Measurements from ENCODE around the gene DCHS1. TPM values are rescaled to one million over a fixed set of nuclear protein-coding genes. Genes with fewer than 3 reads are reported as not detected.

The DCHS1 gene
- total and polyA plus RNA-seq, 2 of the 13 experiments (the other 11 are each of a cell fraction or from before 2014, with no cell fraction given) = under 0.01 to 0.03 TPM

DNA sequence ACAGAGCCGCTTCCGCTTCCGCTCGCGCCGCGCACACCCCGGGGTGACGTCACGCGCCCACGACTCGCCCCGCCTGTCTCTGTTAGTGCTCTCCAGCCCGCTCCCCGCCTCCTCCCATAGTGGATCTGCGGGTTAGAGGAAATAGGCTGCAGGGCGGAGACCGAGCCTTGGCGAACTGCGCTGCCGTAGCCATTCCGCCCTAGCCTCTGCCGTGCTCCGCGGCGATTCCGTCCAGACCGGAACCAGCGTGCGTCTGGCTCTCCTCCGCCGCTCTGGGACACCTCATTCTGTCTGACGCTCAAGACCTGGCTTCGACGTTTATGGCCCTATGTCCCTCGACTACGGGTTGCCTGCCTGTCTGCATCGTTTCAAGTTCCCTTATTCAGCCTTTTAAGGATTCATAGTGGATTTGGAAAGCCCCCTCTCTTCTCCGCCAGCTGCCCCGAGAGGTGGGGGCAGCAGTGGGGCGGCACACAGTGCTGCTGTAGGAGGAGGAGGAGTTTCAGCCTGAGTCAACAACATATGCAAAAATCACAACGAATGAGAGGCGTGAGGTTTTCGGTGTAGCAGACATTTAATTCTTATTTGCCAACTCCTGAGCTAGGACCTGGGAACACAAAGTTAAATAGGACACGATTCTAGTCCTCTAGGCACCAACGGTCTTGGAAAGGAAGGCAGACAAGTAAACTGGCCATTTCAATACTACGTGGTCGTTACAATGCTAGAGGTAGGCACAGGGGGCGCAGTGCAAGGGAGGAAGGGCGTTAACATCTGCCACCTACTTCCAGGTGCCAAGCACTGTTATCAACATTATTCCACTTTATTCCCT is 43.2 kb downstream of the DCHS1 start, which contains the start of gene TAF10 (continued):
- TF ChIP-seq MBNL3 (CRISPR knock-in tag; conservative IDR thresholded peaks at IDR 0.05) (no peak), POLR2G (IDR thresholded peaks at IDR 0.05; ENCODE audit: low read depth, low read length) (peak; percentile 90), JARID2 (CRISPR knock-in tag; IDR thresholded peaks at IDR 0.05; ENCODE audit: insufficient replicate concordance) (no peak), MTA3 (CRISPR knock-in tag; IDR thresholded peaks at IDR 0.05) (no peak), ZNF234 (CRISPR knock-in tag; conservative IDR thresholded peaks at IDR 0.05) (no peak), ZNF431 (CRISPR knock-in tag; IDR thresholded peaks at IDR 0.05; ENCODE audit: borderline replicate concordance, low read depth) (no peak; the same call in 1 of the 2 replicates), ZNF549 (CRISPR knock-in tag; IDR thresholded peaks at IDR 0.05) (no peak), ZNF572 (CRISPR knock-in tag; IDR thresholded peaks at IDR 0.05) (peak; percentile 60; the same call in 1 of the 2 replicates), FOSL1 (CRISPR knock-in tag; IDR thresholded peaks at IDR 0.05; ENCODE audit: borderline replicate concordance) (no peak), SAP130 (CRISPR knock-in tag; IDR thresholded peaks at IDR 0.05; ENCODE audit: low read depth) (peak; percentile 87), U2AF1 (optimal IDR thresholded peaks at IDR 0.05; ENCODE audit: low read depth, low read length) (peak; percentile 95), BRCA1 (CRISPR knock-in tag; IDR thresholded peaks at IDR 0.05) (no peak), SNAI1 (CRISPR knock-in tag; IDR thresholded peaks at IDR 0.05; ENCODE audit: borderline replicate concordance) (peak; percentile 66; the same call in 1 of the 2 replicates), RARA (CRISPR knock-in tag; IDR thresholded peaks at IDR 0.05) (0 out of 2 replicates have a peak, but pooled peaks have one; percentile 11), SOX6 (IDR thresholded peaks at IDR 0.05) (no peak), SOX6 (CRISPR knock-in tag; IDR thresholded peaks at IDR 0.05) (peak; percentile 62), GFI1 (CRISPR knock-in tag; IDR thresholded peaks at IDR 0.05; ENCODE audit: borderline replicate concordance) (no peak; the same call in 1 of the 2 replicates), HNRNPUL1 (IDR thresholded peaks at IDR 0.05; ENCODE audit: low read depth, low read length) (no peak), ZNF616 (CRISPR knock-in tag; IDR thresholded peaks at IDR 0.05; ENCODE audit: low read depth) (peak; percentile 72; the same call in 1 of the 2 replicates), ZNF468 (CRISPR knock-in tag; IDR thresholded peaks at IDR 0.05) (no peak), AHR (CRISPR knock-in tag; IDR thresholded peaks at IDR 0.05) (0 out of 2 replicates have a peak, but pooled peaks have one; percentile 29), ARNT (IDR thresholded peaks at IDR 0.05) (no peak), EP300 (IDR thresholded peaks at IDR 0.05; ENCODE audit: low read depth in 2 of 2, low read length in 2 of 2) (no peak), EP300 (CRISPR knock-in tag; IDR thresholded peaks at IDR 0.05; ENCODE audit: borderline replicate concordance) (no peak), CAMTA2 (CRISPR knock-in tag; IDR thresholded peaks at IDR 0.05; ENCODE audit: borderline replicate concordance) (peak; percentile 89; the same call in 1 of the 2 replicates), HES4 (CRISPR knock-in tag; IDR thresholded peaks at IDR 0.05; ENCODE audit: borderline replicate concordance) (no peak)
- TF ChIP-seq, protein P1, sequence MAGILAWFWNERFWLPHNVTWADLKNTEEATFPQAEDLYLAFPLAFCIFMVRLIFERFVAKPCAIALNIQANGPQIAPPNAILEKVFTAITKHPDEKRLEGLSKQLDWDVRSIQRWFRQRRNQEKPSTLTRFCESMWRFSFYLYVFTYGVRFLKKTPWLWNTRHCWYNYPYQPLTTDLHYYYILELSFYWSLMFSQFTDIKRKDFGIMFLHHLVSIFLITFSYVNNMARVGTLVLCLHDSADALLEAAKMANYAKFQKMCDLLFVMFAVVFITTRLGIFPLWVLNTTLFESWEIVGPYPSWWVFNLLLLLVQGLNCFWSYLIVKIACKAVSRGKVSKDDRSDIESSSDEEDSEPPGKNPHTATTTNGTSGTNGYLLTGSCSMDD (CRISPR knock-in tag; IDR thresholded peaks at IDR 0.05) = no peak
- TF ChIP-seq, protein P2, sequence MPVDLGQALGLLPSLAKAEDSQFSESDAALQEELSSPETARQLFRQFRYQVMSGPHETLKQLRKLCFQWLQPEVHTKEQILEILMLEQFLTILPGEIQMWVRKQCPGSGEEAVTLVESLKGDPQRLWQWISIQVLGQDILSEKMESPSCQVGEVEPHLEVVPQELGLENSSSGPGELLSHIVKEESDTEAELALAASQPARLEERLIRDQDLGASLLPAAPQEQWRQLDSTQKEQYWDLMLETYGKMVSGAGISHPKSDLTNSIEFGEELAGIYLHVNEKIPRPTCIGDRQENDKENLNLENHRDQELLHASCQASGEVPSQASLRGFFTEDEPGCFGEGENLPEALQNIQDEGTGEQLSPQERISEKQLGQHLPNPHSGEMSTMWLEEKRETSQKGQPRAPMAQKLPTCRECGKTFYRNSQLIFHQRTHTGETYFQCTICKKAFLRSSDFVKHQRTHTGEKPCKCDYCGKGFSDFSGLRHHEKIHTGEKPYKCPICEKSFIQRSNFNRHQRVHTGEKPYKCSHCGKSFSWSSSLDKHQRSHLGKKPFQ (CRISPR knock-in tag; IDR thresholded peaks at IDR 0.05; ENCODE audit: insufficient replicate concordance) = no peak
- TF ChIP-seq, protein P3, sequence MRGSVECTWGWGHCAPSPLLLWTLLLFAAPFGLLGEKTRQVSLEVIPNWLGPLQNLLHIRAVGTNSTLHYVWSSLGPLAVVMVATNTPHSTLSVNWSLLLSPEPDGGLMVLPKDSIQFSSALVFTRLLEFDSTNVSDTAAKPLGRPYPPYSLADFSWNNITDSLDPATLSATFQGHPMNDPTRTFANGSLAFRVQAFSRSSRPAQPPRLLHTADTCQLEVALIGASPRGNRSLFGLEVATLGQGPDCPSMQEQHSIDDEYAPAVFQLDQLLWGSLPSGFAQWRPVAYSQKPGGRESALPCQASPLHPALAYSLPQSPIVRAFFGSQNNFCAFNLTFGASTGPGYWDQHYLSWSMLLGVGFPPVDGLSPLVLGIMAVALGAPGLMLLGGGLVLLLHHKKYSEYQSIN (CRISPR knock-in tag; IDR thresholded peaks at IDR 0.05; ENCODE audit: borderline replicate concordance) = no peak
